Smooth muscle cell (in vitro differentiated cells): Measurements from ENCODE around the gene GNE. TPM values are rescaled to one million over a fixed set of nuclear protein-coding genes. Genes with fewer than 3 reads are reported as not detected.

Experiments
- DNase-seq: peaks from one replicate; lab custom pipeline; 2025; ENCODE audit not compliant: unreplicated experiment; lab: John Stamatoyannopoulos, UW
- H2AFZ ChIP-seq: fragments of 200-600 bp; sonication (generic); 2 replicates; pipeline ENCODE4 v1.6.0; 2016; ENCODE audit warnings: antibody characterized with exemption, low read depth, mild to moderate bottlenecking
- H3F3A ChIP-seq: fragments of 200-600 bp; sonication (generic); 2 replicates; pipeline ENCODE4 v1.6.0; 2017; ENCODE audit warnings: antibody characterized with exemption, low read depth
- H3K27ac ChIP-seq: fragments of 200-600 bp; sonication (generic); 2 replicates; pipeline ENCODE4 v1.5.1; 2016; ENCODE audit warnings: low read depth, mild to moderate bottlenecking
- H3K27me3 ChIP-seq: fragments of 200-600 bp; sonication (generic); 2 replicates; pipeline ENCODE4 v1.6.1; 2016; ENCODE audit warnings: low read depth, mild to moderate bottlenecking
- H3K36me3 ChIP-seq: fragments of 200-600 bp; sonication (generic); 2 replicates; pipeline ENCODE4 v1.5.1; 2016; ENCODE audit warnings: low read depth
- H3K4me1 ChIP-seq: fragments of 200-600 bp; sonication (generic); 2 replicates; pipeline ENCODE4 v1.5.1; 2016; ENCODE audit warnings: low read depth
- H3K4me2 ChIP-seq: fragments of 200-600 bp; sonication (generic); 2 replicates; pipeline ENCODE4 v1.6.0; 2016; ENCODE audit warnings: mild to moderate bottlenecking
- H3K4me3 ChIP-seq: fragments of 200-600 bp; sonication (generic); 2 replicates; pipeline ENCODE4 v1.5.1; 2016; ENCODE audit warnings: mild to moderate bottlenecking
- H3K79me2 ChIP-seq: fragments of 200-600 bp; sonication (generic); 2 replicates; pipeline ENCODE4 v1.6.0; 2016; ENCODE audit warnings: low read depth, mild to moderate bottlenecking
- H3K9ac ChIP-seq: fragments of 200-600 bp; sonication (generic); 2 replicates; pipeline ENCODE4 v1.6.0; 2016; ENCODE audit warnings: low read depth
- H3K9me3 ChIP-seq: fragments of 200-600 bp; sonication (generic); replicated peaks from 2 replicates; pipeline ENCODE4 v1.5.1; 2016; ENCODE audit warnings: low read depth
- H4K20me1 ChIP-seq: fragments of 200-600 bp; sonication (generic); 2 replicates; pipeline ENCODE4 v1.6.0; 2016; ENCODE audit warnings: low read depth
- CTCF ChIP-seq: fragments of 200-600 bp; sonication (generic); IDR thresholded peaks from 2 replicates; pipeline ENCODE4 v1.5.1; 2017; ENCODE audit warnings: borderline replicate concordance, mild to moderate bottlenecking, antibody characterized with exemption; ENCODE audit not compliant: insufficient read depth, poor library complexity, severe bottlenecking
- WGBS: methylation state at CpG from one replicate; pipeline ENCODE4 v1.1.7; 2016; ENCODE audit warnings: low lambda C conversion rate; 5-methylcytosine and 5-hydroxymethylcytosine counted together
- polyA plus RNA-seq: library from polyadenylated mRNA; unstranded; fragments of >200 nt; fragmentation: Nextera tagmentation; extraction: Ambion mirVana; gene quantifications from 2 replicates; pipeline ENCODE4 v1.2.1, GENCODE V29; 2016
- total RNA-seq: library from RNA; depleted of rRNA; stranded (reverse); fragments of >200 nt; gene quantifications from 2 replicates; pipeline ENCODE4 v1.2.3, GENCODE V29; 2014

GNE gene
- total and polyA plus RNA-seq, 2 experiments from 2014 or later = 7.0 to 20.8 TPM

- Histone ChIP-seq H3K9ac (no peak overlapping the region), H3K27ac (no peak overlapping the region), H3F3A (no peaks in the 10 kb centered on the region), H3K79me2 (no peaks in the 10 kb centered on the region), H4K20me1 (no peaks in the 10 kb centered on the region), H3K4me2 (no peak overlapping the region), H3K4me1 (no peaks in the 10 kb centered on the region), H3K36me3 (no peaks in the 10 kb centered on the region), H2AFZ (no peak overlapping the region), H3K9me3 (no peaks in the 10 kb centered on the region), H3K4me3 (no peak overlapping the region), H3K27me3 (no peaks in the 10 kb centered on the region)
- WGBS = 97% methylated on average over 7 of the region's 7 CpGs
- TF ChIP-seq CTCF = no peak
- DNase-seq = no peak
Observed at GRCh38 chr9:36293171-36293570, 34.9 kb upstream of the GNE start.

- 89% methylated on average over 12 of the region's 12 CpGs for WGBS
- Histone ChIP-seq H2AFZ (no peak overlapping the region), H3K36me3 (no peaks in the 10 kb centered on the region), H3K9me3 (no peaks in the 10 kb centered on the region), H3F3A (no peaks in the 10 kb centered on the region), H3K27ac (no peak overlapping the region), H3K4me1 (no peaks in the 10 kb centered on the region), H3K4me3 (no peak overlapping the region), H3K4me2 (no peak overlapping the region), H4K20me1 (no peaks in the 10 kb centered on the region), H3K27me3 (no peaks in the 10 kb centered on the region), H3K79me2 (no peaks in the 10 kb centered on the region), H3K9ac (no peak overlapping the region)
- TF ChIP-seq CTCF = no peak
- no peak for DNase-seq
Observed at GRCh38 chr9:36292641-36293040, 34.4 kb upstream of the GNE start.

- DNase-seq = no peak
- Histone ChIP-seq H3K4me3 (no peak overlapping the region), H3K9me3 (no peaks in the 10 kb centered on the region), H2AFZ (no peak overlapping the region), H4K20me1 (no peaks in the 10 kb centered on the region), H3K79me2 (no peaks in the 10 kb centered on the region), H3K9ac (no peak overlapping the region), H3K27me3 (no peaks in the 10 kb centered on the region), H3K36me3 (no peaks in the 10 kb centered on the region), H3K4me1 (no peaks in the 10 kb centered on the region), H3K4me2 (no peak overlapping the region), H3F3A (no peaks in the 10 kb centered on the region), H3K27ac (no peak overlapping the region)
- no peak for TF ChIP-seq CTCF
- 90% methylated on average over 3 of the region's 3 CpGs for WGBS
Observed at GRCh38 chr9:36290996-36291395, 32.7 kb upstream of the GNE start.

- no peaks in the 10 kb centered on the region for H3K27me3 ChIP-seq
- no peak for DNase-seq
- H3K79me2 ChIP-seq = no peaks in the 10 kb centered on the region
- H3K27ac ChIP-seq = no peak overlapping the region
- H2AFZ ChIP-seq = no peak overlapping the region
- no peaks in the 10 kb centered on the region for H4K20me1 ChIP-seq
- H3K4me3 ChIP-seq = no peak overlapping the region
- no peaks in the 10 kb centered on the region for H3F3A ChIP-seq
- no peak overlapping the region for H3K4me2 ChIP-seq
- TF ChIP-seq CTCF = no peak
- WGBS = 95% methylated on average over 3 of the region's 3 CpGs
- no peaks in the 10 kb centered on the region for H3K36me3 ChIP-seq
- H3K4me1 ChIP-seq = no peaks in the 10 kb centered on the region
- H3K9ac ChIP-seq = no peak overlapping the region
- H3K9me3 ChIP-seq = no peaks in the 10 kb centered on the region
Observed at GRCh38 chr9:36289836-36290435, 31.7 kb upstream of the GNE start.
